ENCODE data around the gene BRINP1. TPM values are rescaled to one million over a fixed set of nuclear protein-coding genes. Genes with fewer than 3 reads are reported as not detected.

BRINP1 gene
- total RNA-seq, 5 donors from 2014 or later (not counting 1 experiment from before 2014, with no cell fraction given) = not detected

DNA sequence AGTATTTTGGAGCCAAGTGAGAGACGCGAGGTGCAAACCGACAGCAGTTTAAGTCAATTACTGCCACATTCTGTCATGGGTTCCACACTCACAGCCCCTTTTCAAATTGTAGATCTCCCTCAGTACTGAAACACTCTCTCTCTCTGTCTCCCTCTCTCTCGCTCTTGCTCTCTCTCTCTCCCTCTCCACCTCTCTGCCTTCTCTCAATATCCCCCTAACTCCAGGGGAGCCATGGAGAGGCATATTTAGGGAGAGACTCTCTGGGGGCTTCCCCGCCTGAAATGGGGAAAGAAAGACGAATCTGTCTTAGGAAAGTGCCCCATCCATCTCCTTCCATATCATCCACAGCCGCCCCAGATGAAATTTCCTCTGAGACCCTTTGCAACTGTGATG is 1.6 kb downstream of the BRINP1 start:
- no peaks in the 10 kb centered on the region for H3K4me1 ChIP-seq (ENCODE audit: control insufficient read depth in 1 of 2, extremely low read depth in 1 of 2, insufficient read depth in 2 of 2, low read length in 2 of 2)
- ChIA-PET POLR2A (no interaction called here), CTCF (no interaction called here)
- peaks cover 4 to 30% (median 24%) of the 10 kb centered on the region in 3 donors for H3K9me3 Mint-ChIP-seq
- H3K27me3 ChIP-seq (replicated peaks in 1 of 2; ENCODE audit: control insufficient read depth in 2 of 2, extremely low read depth in 1 of 2, insufficient read depth in 2 of 2, low read length in 1 of 2) = peaks cover 8 to 29% of the 10 kb centered on the region in 2 experiments
- no peak overlapping the region for H3K27ac Mint-ChIP-seq
- DNase-seq (no peak), ATAC-seq (replicated peaks in 1 of 4) (no peak)
- peaks cover 37 to 42% of the 10 kb centered on the region in 2 donors for H3K27me3 Mint-ChIP-seq
- no peaks in the 10 kb centered on the region for H3K36me3 Mint-ChIP-seq
- no peak overlapping the region for H3K27ac ChIP-seq (ENCODE audit: low read length)
- H3K4me1 Mint-ChIP-seq = no peaks in the 10 kb centered on the region
- H3K9me3 ChIP-seq = no peaks in the 10 kb centered on the region
- H3K4me3 ChIP-seq (ENCODE audit: control insufficient read depth in 1 of 2, extremely low read depth in 1 of 2, low read length in 1 of 2) = no peak overlapping the region
- H3K36me3 ChIP-seq (ENCODE audit: control insufficient read depth in 2 of 2, extremely low read depth in 1 of 2, insufficient read depth in 1 of 2, low read length in 1 of 2) = no peaks in the 10 kb centered on the region
- 34% methylated on average over 4 of the region's 7 CpGs for WGBS (ENCODE audit: insufficient coverage)
- H3K4me3 Mint-ChIP-seq = no peak overlapping the region

DNA sequence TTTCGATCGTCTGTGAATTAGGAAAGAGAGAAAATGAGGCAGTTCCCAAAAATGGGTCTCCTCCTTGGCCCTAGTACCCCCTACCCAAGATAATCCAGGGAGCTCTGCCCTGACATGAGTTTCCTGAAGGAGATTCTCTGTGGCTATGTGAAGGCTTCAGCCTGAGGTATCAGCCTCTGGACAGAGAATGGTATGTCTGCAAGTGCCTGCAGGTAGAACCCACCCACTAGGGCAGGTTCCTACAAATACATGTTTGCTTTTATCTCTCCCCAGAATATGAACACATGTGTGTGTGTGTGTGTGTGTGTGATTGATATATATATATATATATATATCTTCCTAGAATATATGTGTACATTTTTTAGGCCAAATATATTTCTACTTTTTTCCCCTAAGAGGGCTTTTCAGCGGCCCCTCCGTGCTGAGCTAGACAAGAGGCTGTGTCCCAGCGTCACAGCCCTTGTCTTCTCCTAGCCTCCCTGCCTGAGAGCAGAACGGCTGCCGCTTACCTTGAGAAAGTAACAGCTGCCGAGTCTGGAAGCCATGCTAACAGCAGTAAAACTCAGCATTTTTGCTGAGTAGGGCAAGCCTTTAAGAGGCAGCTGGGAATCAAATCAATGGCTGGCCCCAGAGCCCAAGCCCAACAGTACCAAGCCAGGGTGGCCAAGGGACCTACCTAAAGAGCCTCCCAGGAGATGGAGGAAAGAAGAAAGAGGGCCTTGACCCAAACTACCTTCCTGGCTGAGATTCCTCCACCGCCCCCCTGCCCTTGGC is 2.1 kb downstream of the BRINP1 start:
- Mint-ChIP-seq H3K4me3 (no peak overlapping the region), H3K4me1 (no peaks in the 10 kb centered on the region), H3K27me3 (peaks cover 37 to 41% of the 10 kb centered on the region in 2 donors), H3K36me3 (no peaks in the 10 kb centered on the region), H3K9me3 (peaks cover 6 to 36% (median 24%) of the 10 kb centered on the region in 3 donors), H3K27ac (no peak overlapping the region)
- Histone ChIP-seq H3K27ac (ENCODE audit: low read length) (no peak overlapping the region), H3K27me3 (replicated peaks in 1 of 2; ENCODE audit: control insufficient read depth in 2 of 2, extremely low read depth in 1 of 2, insufficient read depth in 2 of 2, low read length in 1 of 2) (peaks cover 8 to 29% of the 10 kb centered on the region in 2 experiments), H3K4me1 (ENCODE audit: control insufficient read depth in 1 of 2, extremely low read depth in 1 of 2, insufficient read depth in 2 of 2, low read length in 2 of 2) (no peaks in the 10 kb centered on the region), H3K4me3 (ENCODE audit: control insufficient read depth in 1 of 2, extremely low read depth in 1 of 2, low read length in 1 of 2) (no peak overlapping the region), H3K9me3 (no peaks in the 10 kb centered on the region), H3K36me3 (ENCODE audit: control insufficient read depth in 2 of 2, extremely low read depth in 1 of 2, insufficient read depth in 1 of 2, low read length in 1 of 2) (no peaks in the 10 kb centered on the region)
- DNase-seq (no peak), ATAC-seq (replicated peaks in 1 of 4) (no peak)
- ChIA-PET CTCF (no interaction called here), POLR2A (no interaction called here)
- WGBS (ENCODE audit: insufficient coverage) = 54% methylated on average over 6 of the region's 9 CpGs

DNA sequence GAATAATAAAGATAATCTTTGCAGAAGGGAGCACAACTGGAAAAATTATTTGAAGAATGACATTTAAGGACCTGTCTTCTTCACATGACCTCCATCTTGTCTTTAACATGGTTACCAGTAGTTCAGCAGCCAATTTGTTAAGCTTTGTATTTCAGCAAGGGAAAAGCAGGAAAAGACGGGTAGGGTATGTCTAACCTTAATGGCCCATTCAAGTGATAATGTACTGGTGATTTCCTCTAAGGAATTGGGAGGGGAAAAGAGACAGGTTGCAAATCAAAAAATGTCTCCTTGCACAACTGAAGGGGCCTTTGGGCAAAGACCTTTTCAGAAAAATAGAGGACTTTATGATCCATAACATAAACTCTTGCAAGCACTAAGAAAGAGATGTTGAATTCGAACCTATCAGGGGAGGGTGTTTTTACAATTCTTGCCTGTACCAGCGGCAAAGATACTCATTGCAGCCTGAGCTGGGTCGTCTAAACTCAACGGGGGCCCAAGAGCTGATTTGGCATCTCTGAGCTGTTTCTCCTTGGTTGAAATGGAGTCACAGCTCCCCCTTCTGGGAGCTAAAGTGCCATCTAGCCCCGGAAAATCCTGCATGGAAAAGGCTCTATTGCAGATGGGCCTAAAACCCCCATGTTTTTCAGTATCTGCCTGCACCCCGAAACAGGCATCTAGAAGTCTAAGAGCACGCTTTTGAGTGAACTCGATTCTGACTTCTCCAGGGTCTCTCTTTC is 3.8 kb downstream of the BRINP1 start:
- Histone ChIP-seq H3K4me3 (ENCODE audit: control insufficient read depth in 1 of 2, extremely low read depth in 1 of 2, low read length in 1 of 2) (no peak overlapping the region), H3K9me3 (no peaks in the 10 kb centered on the region), H3K4me1 (ENCODE audit: control insufficient read depth in 1 of 2, extremely low read depth in 1 of 2, insufficient read depth in 2 of 2, low read length in 2 of 2) (no peaks in the 10 kb centered on the region), H3K36me3 (ENCODE audit: control insufficient read depth in 2 of 2, extremely low read depth in 1 of 2, insufficient read depth in 1 of 2, low read length in 1 of 2) (no peaks in the 10 kb centered on the region), H3K27ac (ENCODE audit: low read length) (no peak overlapping the region), H3K27me3 (replicated peaks in 1 of 2; ENCODE audit: control insufficient read depth in 2 of 2, extremely low read depth in 1 of 2, insufficient read depth in 2 of 2, low read length in 1 of 2) (peaks cover 6 to 29% of the 10 kb centered on the region in 2 experiments)
- Mint-ChIP-seq H3K9me3 (peaks cover 6 to 29% (median 14%) of the 10 kb centered on the region in 3 donors), H3K36me3 (no peaks in the 10 kb centered on the region), H3K4me3 (no peak overlapping the region), H3K27me3 (peaks cover 27 to 28% of the 10 kb centered on the region in 2 donors), H3K4me1 (no peaks in the 10 kb centered on the region), H3K27ac (no peak overlapping the region)
- CTCF ChIA-PET = interaction anchor here in 1 of 2 donors (0.6 kb wide), 1 partner anchor 197 kb away, joined by 4 read pairs; no protein-coding TSS in a partner anchor
- no peak for ATAC-seq (replicated peaks in 1 of 4)
- DNase-seq = peak in 1 of 35 experiments; percentile 2
- POLR2A ChIA-PET = no interaction called here
- WGBS (ENCODE audit: insufficient coverage) = 14% methylated on average over 6 of the region's 9 CpGs

DNA sequence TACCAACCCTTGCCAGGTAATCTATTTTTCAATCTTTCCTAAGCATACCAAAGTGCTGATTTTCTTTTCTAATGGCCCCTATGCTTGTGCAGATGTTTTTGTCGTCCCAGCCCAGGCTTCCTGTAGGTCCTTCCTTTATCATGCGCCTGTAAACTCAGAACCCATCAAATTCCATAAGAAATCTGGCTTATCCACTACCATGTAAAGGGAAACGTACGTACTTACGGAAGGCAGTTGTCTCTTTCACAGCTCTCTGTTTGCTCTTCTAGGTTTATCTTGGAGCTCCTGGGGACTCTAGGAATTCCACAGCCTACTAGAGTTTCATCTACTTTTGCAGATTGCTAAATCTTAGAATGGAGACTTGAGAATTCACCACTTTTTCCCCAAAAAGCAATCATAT is 9.0 kb downstream of the BRINP1 start:
- Histone ChIP-seq H3K9me3 (no peaks in the 10 kb centered on the region), H3K36me3 (ENCODE audit: control insufficient read depth in 2 of 2, extremely low read depth in 1 of 2, insufficient read depth in 1 of 2, low read length in 1 of 2) (no peaks in the 10 kb centered on the region), H3K27me3 (replicated peaks in 1 of 2; ENCODE audit: control insufficient read depth in 2 of 2, extremely low read depth in 1 of 2, insufficient read depth in 2 of 2, low read length in 1 of 2) (no peaks in the 10 kb centered on the region), H3K27ac (ENCODE audit: low read length) (no peak overlapping the region), H3K4me1 (ENCODE audit: control insufficient read depth in 1 of 2, extremely low read depth in 1 of 2, insufficient read depth in 2 of 2, low read length in 2 of 2) (no peaks in the 10 kb centered on the region), H3K4me3 (ENCODE audit: control insufficient read depth in 1 of 2, extremely low read depth in 1 of 2, low read length in 1 of 2) (no peak overlapping the region)
- Mint-ChIP-seq H3K27me3 (no peaks in the 10 kb centered on the region), H3K4me1 (no peaks in the 10 kb centered on the region), H3K4me3 (no peak overlapping the region), H3K27ac (no peak overlapping the region), H3K36me3 (no peaks in the 10 kb centered on the region), H3K9me3 (peaks cover 5 to 34% (median 16%) of the 10 kb centered on the region in 3 donors)
- CTCF ChIA-PET = interaction anchor here in 1 of 2 donors (0.6 kb wide), 1 partner anchor 1035 kb away, joined by 3 read pairs; no protein-coding TSS in a partner anchor
- POLR2A ChIA-PET = no interaction called here
- DNase-seq (no peak), ATAC-seq (replicated peaks in 1 of 4) (no peak)
- 63% methylated on average over 5 of the region's 5 CpGs for WGBS (ENCODE audit: insufficient coverage)

DNA sequence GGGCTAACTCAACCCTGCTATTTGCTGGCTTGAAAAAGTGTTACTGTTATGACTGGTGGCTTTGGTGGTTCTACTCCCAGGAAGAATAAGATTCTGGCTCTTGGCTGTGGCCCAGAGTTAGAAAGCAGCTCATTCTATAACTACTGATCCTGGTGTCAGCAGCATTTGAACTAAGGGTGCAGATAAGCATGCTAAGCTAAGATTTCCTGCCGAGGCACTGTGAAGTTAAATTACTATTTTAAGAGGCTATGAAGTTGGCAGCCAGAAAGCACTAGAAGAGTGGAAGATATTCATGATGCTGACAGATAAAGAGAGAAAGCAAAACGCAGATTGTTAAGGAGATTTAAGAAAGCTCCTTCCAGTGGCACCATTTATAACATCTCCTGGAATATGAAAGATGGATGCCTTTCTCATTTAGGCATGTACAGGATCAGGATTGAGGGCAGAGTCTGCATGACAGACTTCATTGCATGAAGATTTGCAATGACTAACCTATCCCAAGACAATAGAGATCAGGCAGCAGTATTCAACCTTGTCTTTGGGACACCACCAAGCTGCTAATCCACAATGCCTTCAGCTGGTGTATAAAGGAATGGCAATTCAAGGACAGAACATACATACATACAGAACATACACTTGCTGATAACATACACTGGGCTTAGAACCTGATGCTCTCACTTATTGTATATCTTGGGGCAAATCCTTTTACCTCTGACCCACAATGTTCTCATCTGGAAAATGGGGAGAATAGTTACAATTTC is 11.7 kb downstream of the BRINP1 start:
- H3K9me3 ChIP-seq = no peaks in the 10 kb centered on the region

DNA sequence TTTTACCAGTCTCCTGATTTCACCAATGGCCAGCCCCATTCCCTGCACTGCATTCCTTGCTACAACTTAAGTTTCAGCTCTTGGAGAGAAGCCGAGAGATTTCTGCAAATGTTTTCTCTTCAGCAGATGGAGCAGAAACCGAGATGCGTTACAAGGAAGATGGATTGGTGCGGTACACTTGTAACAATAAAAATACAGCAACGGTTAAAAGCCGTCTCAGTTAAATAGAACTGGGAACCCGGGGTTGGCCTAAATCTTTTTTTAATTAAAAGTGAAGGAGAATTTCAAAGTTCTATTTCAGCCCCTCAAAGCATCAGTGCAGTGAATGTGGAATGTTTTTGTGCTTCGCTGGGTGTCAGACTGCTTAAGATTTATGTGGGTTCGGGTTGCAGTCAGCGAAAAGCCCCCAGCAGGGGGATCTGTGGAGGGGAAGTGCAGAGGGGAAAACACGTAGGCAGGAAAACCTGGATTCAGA is 19.8 kb downstream of the BRINP1 start:
- H3K27ac ChIP-seq (ENCODE audit: low read length) = no peak overlapping the region
- no peaks in the 10 kb centered on the region for H3K27me3 ChIP-seq (replicated peaks in 1 of 2; ENCODE audit: control insufficient read depth in 2 of 2, extremely low read depth in 1 of 2, insufficient read depth in 2 of 2, low read length in 1 of 2)
- peaks cover 0 to 17% (median 8%) of the 10 kb centered on the region in 3 donors for H3K9me3 Mint-ChIP-seq
- CTCF ChIA-PET = no interaction called here
- no peaks in the 10 kb centered on the region for H3K36me3 Mint-ChIP-seq
- H3K4me1 Mint-ChIP-seq = no peaks in the 10 kb centered on the region
- no peak overlapping the region for H3K4me3 Mint-ChIP-seq
- H3K36me3 ChIP-seq (ENCODE audit: control insufficient read depth in 2 of 2, extremely low read depth in 1 of 2, insufficient read depth in 1 of 2, low read length in 1 of 2) = no peaks in the 10 kb centered on the region
- ATAC-seq (replicated peaks in 1 of 4) = no peak
- H3K4me1 ChIP-seq (ENCODE audit: control insufficient read depth in 1 of 2, extremely low read depth in 1 of 2, insufficient read depth in 2 of 2, low read length in 2 of 2) = no peaks in the 10 kb centered on the region
- WGBS (ENCODE audit: insufficient coverage) = 13% methylated on average over 1 of the region's 11 CpGs
- POLR2A ChIA-PET = no interaction called here
- H3K27me3 Mint-ChIP-seq = no peaks in the 10 kb centered on the region
- H3K27ac Mint-ChIP-seq = no peak overlapping the region
- DNase-seq = no peak
- H3K9me3 ChIP-seq = no peaks in the 10 kb centered on the region
- no peak overlapping the region for H3K4me3 ChIP-seq (ENCODE audit: control insufficient read depth in 1 of 2, extremely low read depth in 1 of 2, low read length in 1 of 2)

More for the DNA sequence above, 11.7 kb downstream of the BRINP1 start:
- no peak overlapping the region for H3K27ac Mint-ChIP-seq
- WGBS (ENCODE audit: insufficient coverage) = 50% methylated on average over 1 of the region's 2 CpGs
- no peak overlapping the region for H3K4me3 ChIP-seq (ENCODE audit: control insufficient read depth in 1 of 2, extremely low read depth in 1 of 2, low read length in 1 of 2)
- ATAC-seq (replicated peaks in 1 of 4) (no peak), DNase-seq (no peak)
- no peak overlapping the region for H3K4me3 Mint-ChIP-seq
- POLR2A ChIA-PET = no interaction called here
- H3K36me3 Mint-ChIP-seq = no peaks in the 10 kb centered on the region
- no peaks in the 10 kb centered on the region for H3K27me3 ChIP-seq (replicated peaks in 1 of 2; ENCODE audit: control insufficient read depth in 2 of 2, extremely low read depth in 1 of 2, insufficient read depth in 2 of 2, low read length in 1 of 2)
- peaks cover 5 to 18% (median 11%) of the 10 kb centered on the region in 3 donors for H3K9me3 Mint-ChIP-seq
- no peaks in the 10 kb centered on the region for H3K4me1 ChIP-seq (ENCODE audit: control insufficient read depth in 1 of 2, extremely low read depth in 1 of 2, insufficient read depth in 2 of 2, low read length in 2 of 2)
- H3K36me3 ChIP-seq (ENCODE audit: control insufficient read depth in 2 of 2, extremely low read depth in 1 of 2, insufficient read depth in 1 of 2, low read length in 1 of 2) = no peaks in the 10 kb centered on the region
- CTCF ChIA-PET = no interaction called here
- no peak overlapping the region for H3K27ac ChIP-seq (ENCODE audit: low read length)
- no peaks in the 10 kb centered on the region for H3K4me1 Mint-ChIP-seq
- no peaks in the 10 kb centered on the region for H3K27me3 Mint-ChIP-seq

Measured in T-cell (primary cell).